Gastrocnemius medialis (tissue), 4 donors: Measurements from ENCODE around the gene CHTOP.

ENCODE experiments used
- CTCF ChIP-seq, 5 experiments: fragments of 450-650 bp in 3 of 5; fragments of 200-600 bp in 2 of 5; sonication (generic) in 2 of 5; IDR thresholded peaks in 4 of 5; conservative IDR thresholded peaks in 1 of 5; 1 replicate in 4 of 5; 2 replicates in 1 of 5; pipeline ENCODE4 v1.5.1; 2016 to 2019; ENCODE audit warnings: antibody characterized with exemption in 5 of 5, mild to moderate bottlenecking in 3 of 5, moderate library complexity in 3 of 5
- POLR2A ChIP-seq, 2 donors: fragments of 450-650 bp; IDR thresholded peaks; one replicate each; pipeline ENCODE4 v1.6.1; 2017; ENCODE audit warnings: antibody characterized with exemption in 2 of 2, mild to moderate bottlenecking in 2 of 2, moderate library complexity in 2 of 2

GRCh38 chr1:153616144-153616916 lies 17.5 kb upstream of the CHTOP start, which contains the start of gene S100A14:
- TF ChIP-seq CTCF (IDR thresholded peaks at IDR 0.05 in 4 of 5, conservative IDR thresholded peaks at IDR 0.05 in 1 of 5) (no peak), POLR2A (IDR thresholded peaks at IDR 0.05) (no peak)
